ENCODE data around the gene SLC35A4.

SLC35A4 gene

GRCh38 chr5:140555747-140556312 lies 8.8 kb upstream of the SLC35A4 start:
- Histone ChIP-seq H3K27me3 (replicated peaks) (no peaks in the 10 kb centered on the region), H3K36me3 (replicated peaks) (peaks cover 17% of the 10 kb centered on the region), H3K4me3 (ENCODE audit: low read depth, low read length) (peak overlapping the region; percentile 84), H3K27ac (peak overlapping the region; percentile 91)
- in situ Hi-C loops (cut with HindIII; ENCODE audit: low pct_ligation_motif_present, low sequenced_read_pairs) = no loop called here
- no peak for DNase-seq
- no peak for TF ChIP-seq CTCF (IDR thresholded peaks at IDR 0.05; ENCODE audit: low read depth, low read length, missing control alignments)

- DNase-seq = no peak
- peaks cover 11% of the 10 kb centered on the region for H3K36me3 ChIP-seq (replicated peaks)
- TF ChIP-seq CTCF (IDR thresholded peaks at IDR 0.05; ENCODE audit: low read depth, low read length, missing control alignments) = no peak
- peak overlapping the region; percentile 91 for H3K27ac ChIP-seq
- in situ Hi-C loops (cut with HindIII; ENCODE audit: low pct_ligation_motif_present, low sequenced_read_pairs) = no loop called here
- H3K4me3 ChIP-seq (ENCODE audit: low read depth, low read length) = peak overlapping the region; percentile 84
- H3K27me3 ChIP-seq (replicated peaks) = no peaks in the 10 kb centered on the region
These were observed 8.2 kb upstream of the SLC35A4 start for GRCh38 chr5:140556438-140556837.

- H3K27ac ChIP-seq = peak within 1 kb of the TSS; percentile 91
- TF ChIP-seq CTCF (IDR thresholded peaks at IDR 0.05; ENCODE audit: low read depth, low read length, missing control alignments) = no peak
- peak within 1 kb of the TSS; percentile 84 for H3K4me3 ChIP-seq (ENCODE audit: low read depth, low read length)
- H3K27me3 ChIP-seq (replicated peaks) = no peaks in the 10 kb centered on the region
- peaks cover 6% of the 10 kb centered on the region for H3K36me3 ChIP-seq (replicated peaks)
- DNase-seq = peak; percentile 91
- in situ Hi-C loops (cut with HindIII; ENCODE audit: low pct_ligation_motif_present, low sequenced_read_pairs) = no loop called here
These were observed 7.4 kb upstream of the SLC35A4 start, which contains the start of gene SRA1 for GRCh38 chr5:140557136-140557805. Gene SRA1, minus strand, starts transcription at chr5:140557473. Its CDS starts 21 bp downstream, at chr5:140557452.

- H3K27me3 ChIP-seq (replicated peaks) = no peaks in the 10 kb centered on the region
- H3K4me3 ChIP-seq (ENCODE audit: low read depth, low read length) = no peak overlapping the region
- in situ Hi-C loops (cut with HindIII; ENCODE audit: low pct_ligation_motif_present, low sequenced_read_pairs) = no loop called here
- TF ChIP-seq CTCF (IDR thresholded peaks at IDR 0.05; ENCODE audit: low read depth, low read length, missing control alignments) = no peak
- no peak for DNase-seq
- peak overlapping the region; percentile 91 for H3K27ac ChIP-seq
- H3K36me3 ChIP-seq (replicated peaks) = peaks cover 6% of the 10 kb centered on the region
These were observed 6.7 kb upstream of the SLC35A4 start for GRCh38 chr5:140557965-140558364.

GRCh38 chr5:140558542-140558941 lies 6.1 kb upstream of the SLC35A4 start:
- in situ Hi-C loops (cut with HindIII; ENCODE audit: low pct_ligation_motif_present, low sequenced_read_pairs) = no loop called here
- no peak for TF ChIP-seq CTCF (IDR thresholded peaks at IDR 0.05; ENCODE audit: low read depth, low read length, missing control alignments)
- no peak for DNase-seq
- Histone ChIP-seq H3K27me3 (replicated peaks) (no peaks in the 10 kb centered on the region), H3K36me3 (replicated peaks) (peaks cover 3% of the 10 kb centered on the region), H3K27ac (no peak overlapping the region), H3K4me3 (ENCODE audit: low read depth, low read length) (no peak overlapping the region)
